Testis (tissue), 2 donors: ENCODE data around the gene CELF4.

Source experiments
- CTCF ChIP-seq, 3 experiments: fragments of 450-650 bp in 2 of 3; fragments of 200-600 bp in 1 of 3; sonication (generic) in 1 of 3; IDR thresholded peaks; one replicate each; pipeline ENCODE4 v1.5.1; 2016 to 2019; ENCODE audit warnings: antibody characterized with exemption in 3 of 3, mild to moderate bottlenecking in 2 of 3, moderate library complexity in 1 of 3
- POLR2A ChIP-seq: fragments of 450-650 bp; IDR thresholded peaks from one replicate; pipeline ENCODE4 v1.6.1; 2017; ENCODE audit warnings: antibody characterized with exemption, mild to moderate bottlenecking, moderate library complexity

GRCh38 chr18:37391156-37391555, 174.4 kb downstream of the CELF4 start:
- TF ChIP-seq CTCF (IDR thresholded peaks at IDR 0.05) (no peak), POLR2A (no peak)
